ENCODE results near the gene CELF3.
"Not testable (repeated sequence)": the region's sequence is repeated elsewhere in the genome, so short reads cannot be mapped to it uniquely, and the experiment has no call there.

The CELF3 gene

GRCh38 chr1:151703813-151704212, 12.8 kb downstream of the CELF3 start:
- no peak for DNase-seq (ENCODE audit: low spot score)

DNA sequence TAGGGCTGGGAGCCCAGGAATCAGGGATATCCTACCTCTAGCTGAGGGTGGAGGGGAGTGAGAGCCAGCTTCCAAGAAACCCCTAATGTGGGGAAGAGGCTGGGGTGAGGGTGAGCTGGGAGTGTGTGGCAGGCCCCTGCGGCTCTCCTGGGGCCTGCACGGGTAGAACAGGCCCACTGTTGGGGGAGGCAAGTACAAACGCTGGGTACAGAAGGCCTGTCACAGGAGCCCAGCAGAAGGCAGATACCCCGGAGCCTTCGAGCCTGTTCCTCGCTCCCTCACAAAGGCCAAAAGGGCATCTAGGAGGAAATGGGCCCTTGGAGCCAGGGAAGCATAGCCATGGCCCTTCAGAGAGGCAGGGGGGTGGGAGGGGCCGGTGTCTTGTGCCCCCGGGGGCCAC, 13.7 kb downstream of the CELF3 start:
- DNase-seq (ENCODE audit: low spot score), result no peak

DNA sequence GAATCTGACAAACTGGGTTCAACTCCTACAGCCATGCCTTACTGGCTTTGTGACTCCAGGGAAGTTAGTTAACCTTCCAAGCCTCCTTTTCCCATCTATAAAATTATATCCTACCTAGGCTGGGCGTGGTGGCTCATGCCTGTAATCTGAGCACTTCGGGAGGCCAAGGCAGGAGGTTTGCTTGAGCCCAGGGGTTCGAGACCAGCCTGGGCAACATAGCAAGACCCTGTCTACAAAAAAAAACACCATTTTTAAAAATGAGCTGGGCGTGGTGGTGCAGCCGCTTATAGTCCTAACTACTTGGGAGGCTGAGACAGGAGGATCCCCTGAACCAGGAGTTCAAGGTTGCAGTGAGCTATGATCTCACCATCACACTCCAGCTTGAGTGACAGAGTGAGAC, 15.1 kb downstream of the CELF3 start:
- DNase-seq (ENCODE audit: low spot score), result no peak

DNA sequence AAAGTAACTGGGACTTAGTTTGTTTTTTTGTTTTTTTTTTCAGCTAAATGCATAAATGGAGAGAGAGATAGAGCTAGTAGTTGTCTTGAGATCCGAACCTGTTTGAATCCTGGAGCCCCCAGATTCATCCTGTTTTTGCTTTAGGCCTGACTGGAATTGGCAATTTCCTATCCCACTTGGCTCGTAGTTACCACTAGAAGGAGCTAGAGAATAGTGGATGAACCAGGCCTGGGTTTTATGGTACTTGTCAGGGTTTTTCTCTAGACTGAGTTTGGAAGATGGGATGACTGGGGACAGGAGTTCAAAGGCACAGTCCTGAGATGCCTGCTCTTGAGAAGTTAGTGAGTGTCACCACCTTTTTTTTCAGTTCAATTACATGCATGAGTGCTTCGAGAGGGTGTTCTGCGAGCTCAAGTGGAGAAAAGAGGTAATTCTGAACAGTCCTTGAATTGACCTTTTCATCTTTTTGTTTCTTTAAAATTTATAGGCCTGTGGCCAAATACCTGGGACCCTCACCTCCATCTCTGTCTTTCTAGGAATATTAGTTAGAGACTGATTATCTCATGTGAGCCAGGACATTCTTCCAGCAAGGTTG, 23.4 kb downstream of the CELF3 start:
- DNase-seq (ENCODE audit: low spot score), result peak; percentile 47

- no peak for DNase-seq (ENCODE audit: low spot score)
Observed at GRCh38 chr1:151692226-151692625, 24.4 kb downstream of the CELF3 start.

DNA sequence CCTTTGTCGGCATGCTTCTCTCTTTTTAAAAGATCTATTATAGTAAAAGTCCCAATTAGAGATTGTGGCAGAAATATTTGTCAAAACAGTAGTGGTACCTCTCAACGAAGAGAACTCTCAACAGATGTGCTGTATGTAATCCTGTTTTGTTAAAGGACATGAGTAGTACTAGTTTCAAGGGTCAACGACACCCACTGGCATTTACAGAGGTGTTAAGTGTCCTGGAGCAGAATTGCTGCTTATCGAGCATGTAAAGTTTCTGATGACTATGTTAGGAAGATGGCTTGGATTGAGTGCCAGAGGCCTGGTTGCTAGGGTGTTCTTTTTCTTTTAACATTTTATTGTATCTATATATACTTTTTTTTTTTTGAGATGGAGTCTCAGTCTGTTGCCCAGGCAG, 27.1 kb downstream of the CELF3 start:
- DNase-seq (ENCODE audit: low spot score), result no peak

DNA sequence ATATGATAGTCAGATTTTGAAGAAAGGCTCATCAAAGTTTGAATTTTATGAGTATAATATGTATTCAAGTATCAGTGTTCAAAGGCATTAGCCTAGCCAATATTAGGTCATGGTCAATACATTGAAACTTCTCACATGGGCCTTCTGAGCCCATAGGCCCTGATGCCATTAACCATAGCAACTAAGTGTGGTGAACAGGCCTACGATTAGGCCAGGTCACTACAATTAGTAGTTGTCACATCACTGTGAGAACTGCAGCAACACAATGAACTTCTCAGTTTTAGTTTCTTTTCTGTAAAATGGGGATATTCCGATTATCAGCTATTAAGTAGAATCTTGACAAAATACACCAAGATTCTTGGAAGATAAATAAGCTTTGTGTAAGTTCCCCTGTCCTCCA, 30.0 kb downstream of the CELF3 start:
- no peak for DNase-seq (ENCODE audit: low spot score)

DNA sequence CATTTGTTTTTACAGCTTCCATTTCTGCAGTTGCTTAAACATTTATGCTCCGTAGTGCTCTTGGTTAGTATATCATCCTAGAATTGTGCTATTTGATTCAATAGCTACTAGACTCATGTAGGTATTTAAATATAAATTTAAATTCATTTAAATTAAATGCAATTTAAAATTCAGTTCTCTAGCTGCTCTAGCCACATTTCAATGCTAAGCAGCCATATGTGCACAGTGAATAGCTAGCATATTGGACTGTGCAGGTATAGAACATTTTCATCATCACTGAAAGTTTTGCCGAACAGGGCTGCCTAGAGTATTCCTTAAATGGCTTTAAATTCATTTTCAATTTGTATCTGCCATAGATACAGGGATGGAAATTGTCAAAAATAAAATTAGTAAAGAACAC, 32.5 kb downstream of the CELF3 start:
- DNase-seq (ENCODE audit: low spot score), result no peak

DNA sequence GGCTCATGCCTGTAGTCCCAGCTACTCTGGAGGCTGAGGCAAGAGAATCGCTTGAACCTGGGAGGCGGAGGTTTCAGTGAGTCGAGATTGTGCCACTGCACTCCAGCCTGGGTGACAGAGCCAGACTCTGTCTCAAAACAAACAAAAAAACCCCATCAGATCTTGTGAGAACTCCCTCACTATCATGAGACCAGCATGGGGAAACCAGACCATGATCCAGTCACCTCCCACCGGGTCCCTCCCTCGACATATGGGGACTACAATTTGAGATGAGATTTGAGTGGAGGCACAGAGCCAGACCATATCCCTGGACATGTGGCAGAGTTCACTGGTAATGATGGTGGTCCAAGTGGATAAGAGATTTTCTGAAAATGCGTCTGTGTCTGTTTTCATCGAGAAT, 33.7 kb downstream of the CELF3 start:
- not testable (repeated sequence) for DNase-seq (ENCODE audit: low spot score)

- no peak for DNase-seq (ENCODE audit: low spot score)
Observed at GRCh38 chr1:151681923-151682322, 34.7 kb downstream of the CELF3 start.

- no peak for DNase-seq (ENCODE audit: low spot score)
Observed at GRCh38 chr1:151680826-151681225, 35.8 kb downstream of the CELF3 start.

- DNase-seq (ENCODE audit: low spot score), result no peak
Observed at GRCh38 chr1:151680391-151680790, 36.2 kb downstream of the CELF3 start.

DNA sequence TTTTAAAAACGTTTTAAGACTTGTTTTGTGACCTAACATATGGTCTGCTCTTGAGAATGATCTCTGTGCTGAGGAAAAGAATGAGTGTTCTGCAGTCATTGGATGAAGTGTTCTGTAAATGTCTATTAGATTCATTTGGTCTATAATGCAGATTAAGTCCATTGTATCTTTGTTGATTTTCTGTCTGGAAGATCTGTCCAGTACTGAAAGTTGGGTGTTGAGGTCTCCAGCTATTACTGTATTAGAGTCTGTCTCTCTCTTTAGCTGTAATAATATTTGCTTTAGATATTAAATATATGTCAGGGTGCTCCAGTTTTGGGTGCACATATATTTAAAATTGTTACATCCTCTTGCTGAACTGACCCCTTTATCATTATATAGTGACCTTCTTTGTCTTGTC, 43.2 kb downstream of the CELF3 start:
- DNase-seq (ENCODE audit: low spot score), result no peak

- DNase-seq (ENCODE audit: low spot score), result not testable (repeated sequence)
Observed at GRCh38 chr1:151670036-151670675, 46.4 kb downstream of the CELF3 start.

DNA sequence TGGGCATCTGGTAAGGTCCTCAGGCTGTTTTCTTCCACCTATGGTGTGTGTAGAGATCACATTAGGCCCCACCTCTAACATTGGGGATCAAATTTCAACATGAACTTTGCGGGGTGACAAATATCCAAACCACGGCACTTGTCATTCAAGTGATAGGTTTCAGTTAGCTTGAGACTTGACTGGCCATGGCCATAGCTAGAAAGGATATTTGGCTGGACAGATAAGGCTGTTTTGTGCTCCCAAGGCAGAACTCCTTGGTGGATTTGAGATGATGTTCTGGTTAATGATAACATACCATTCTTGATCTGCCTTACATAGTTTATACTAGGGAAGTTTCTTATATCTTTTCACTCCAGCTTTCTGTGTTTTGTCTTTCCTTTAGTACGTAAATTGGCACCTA, 48.5 kb downstream of the CELF3 start:
- no peak for DNase-seq (ENCODE audit: low spot score)

DNA sequence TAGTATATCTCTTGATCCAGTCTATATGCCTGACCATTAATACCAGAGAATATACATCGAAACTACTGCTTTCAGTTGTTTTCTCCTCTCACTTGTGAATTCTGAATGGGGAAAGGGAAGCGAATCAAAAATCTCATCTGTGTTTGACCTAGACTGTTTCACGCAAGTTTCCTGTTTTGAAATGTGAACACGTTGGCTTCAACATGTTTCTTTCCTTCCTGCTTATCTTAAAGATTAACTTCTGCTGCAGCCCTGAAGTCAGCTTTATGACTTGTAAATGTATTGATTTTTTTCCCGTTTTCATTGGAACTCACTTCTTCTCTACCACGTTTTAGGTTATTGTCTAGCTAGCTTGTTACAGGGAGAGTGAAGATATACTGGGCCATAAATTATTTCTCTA, 54.9 kb downstream of the CELF3 start:
- peak; percentile 29 for DNase-seq (ENCODE audit: low spot score)

DNA sequence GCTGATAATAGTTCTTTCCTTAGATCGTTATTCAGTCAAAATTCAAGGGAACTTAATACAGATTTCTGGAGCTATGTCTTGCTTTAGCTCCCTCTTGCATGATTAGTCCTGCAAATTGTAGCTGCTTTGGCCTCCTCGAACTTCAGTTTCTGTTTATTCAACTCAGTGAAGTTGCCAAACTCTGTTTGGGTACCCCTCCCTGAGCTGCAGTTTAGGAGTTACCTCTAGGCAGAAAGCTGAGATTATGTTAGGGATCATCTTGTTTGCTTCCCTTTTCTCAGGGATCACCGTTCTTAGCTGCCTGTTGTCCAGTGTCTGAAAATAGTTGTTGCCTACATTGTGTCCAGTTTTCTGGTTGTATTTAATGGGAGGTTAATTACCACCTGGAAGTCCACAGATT, 61.2 kb downstream of the CELF3 start:
- no peak for DNase-seq (ENCODE audit: low spot score)

DNA sequence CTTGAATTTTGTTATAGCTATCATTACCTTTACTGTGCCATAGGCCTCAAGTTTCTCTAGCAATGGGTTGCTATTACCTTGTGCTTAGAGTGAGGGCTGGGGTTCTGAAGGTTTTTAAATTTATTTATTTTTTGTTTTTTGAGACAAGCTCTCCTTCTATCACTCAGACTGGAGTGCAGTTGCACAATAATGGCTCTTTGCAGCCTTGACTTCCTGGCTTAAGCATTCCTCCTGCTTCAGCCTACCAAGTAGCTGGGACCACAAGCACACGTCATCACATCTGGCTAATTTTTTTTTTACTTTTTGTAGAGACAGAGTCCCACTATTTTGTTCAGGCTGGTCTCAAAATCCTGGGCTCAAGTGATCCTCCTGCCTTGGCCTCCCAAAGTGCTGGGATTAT, 63.2 kb downstream of the CELF3 start:
- no peak for DNase-seq (ENCODE audit: low spot score)
